NCI-H69 (cell line): ENCODE data around the gene C9orf78.
A peak's percentile ranks its signal among the peaks of the same experiment; 100 is the strongest.

Experiments
- DNase-seq: peaks from one replicate; lab custom pipeline; 2025; lab: John Stamatoyannopoulos, UW

C9orf78 gene, protein sequence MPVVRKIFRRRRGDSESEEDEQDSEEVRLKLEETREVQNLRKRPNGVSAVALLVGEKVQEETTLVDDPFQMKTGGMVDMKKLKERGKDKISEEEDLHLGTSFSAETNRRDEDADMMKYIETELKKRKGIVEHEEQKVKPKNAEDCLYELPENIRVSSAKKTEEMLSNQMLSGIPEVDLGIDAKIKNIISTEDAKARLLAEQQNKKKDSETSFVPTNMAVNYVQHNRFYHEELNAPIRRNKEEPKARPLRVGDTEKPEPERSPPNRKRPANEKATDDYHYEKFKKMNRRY

GRCh38 chr9:129835128-129835859 is at the start of gene C9orf78, which contains the start of gene USP20:
Gene C9orf78 (minus strand): TSS chr9:129835275. CDS start chr9:129835221, 54 bp downstream.
Gene USP20 (plus strand): TSS chr9:129835458. CDS start chr9:129852556, 17,098 bp downstream.
- peak; percentile 99 for DNase-seq

- DNase-seq = peak; percentile 97
Measured at GRCh38 chr9:129884220-129885017, 49.3 kb upstream of the C9orf78 start.

GRCh38 chr9:129881547-129882324 is 46.7 kb upstream of the C9orf78 start:
- DNase-seq = no peak

GRCh38 chr9:129880654-129881546 is 45.8 kb upstream of the C9orf78 start:
- DNase-seq = peak; percentile 33

- no peak for DNase-seq
Measured at GRCh38 chr9:129879991-129880653, 45.0 kb upstream of the C9orf78 start.

DNA sequence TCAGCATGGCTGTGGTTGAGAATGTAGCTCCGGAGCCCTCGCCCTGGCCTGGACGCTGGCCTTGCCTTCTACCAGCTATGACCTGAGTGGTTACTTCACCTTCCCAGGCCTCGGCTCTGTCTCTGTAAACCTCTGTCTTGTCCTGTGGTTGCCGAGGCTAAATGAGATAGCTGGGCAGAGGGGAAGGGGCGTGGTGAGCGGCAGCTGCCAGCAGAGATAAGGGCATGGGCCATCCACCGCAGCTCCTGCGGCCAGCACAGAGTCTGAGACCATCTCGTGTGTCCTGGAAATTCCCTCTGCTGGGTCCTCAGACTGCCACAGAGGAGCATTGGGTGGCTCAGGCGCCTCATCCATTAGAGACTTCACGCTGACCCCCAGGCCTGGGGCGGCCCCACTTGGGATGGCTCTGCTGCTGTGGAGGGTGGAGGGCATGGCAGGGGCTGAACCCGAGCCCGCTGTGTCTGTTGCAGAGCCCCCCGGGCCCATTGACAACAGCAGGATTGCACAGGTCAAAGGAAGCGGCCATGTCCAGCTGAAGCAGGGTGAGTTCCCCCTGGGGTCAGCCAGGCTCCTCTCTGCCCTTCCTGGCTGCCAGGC is 44.1 kb upstream of the C9orf78 start:
- no peak for DNase-seq

GRCh38 chr9:129878291-129878690 is 43.2 kb upstream of the C9orf78 start:
- no peak for DNase-seq

DNA sequence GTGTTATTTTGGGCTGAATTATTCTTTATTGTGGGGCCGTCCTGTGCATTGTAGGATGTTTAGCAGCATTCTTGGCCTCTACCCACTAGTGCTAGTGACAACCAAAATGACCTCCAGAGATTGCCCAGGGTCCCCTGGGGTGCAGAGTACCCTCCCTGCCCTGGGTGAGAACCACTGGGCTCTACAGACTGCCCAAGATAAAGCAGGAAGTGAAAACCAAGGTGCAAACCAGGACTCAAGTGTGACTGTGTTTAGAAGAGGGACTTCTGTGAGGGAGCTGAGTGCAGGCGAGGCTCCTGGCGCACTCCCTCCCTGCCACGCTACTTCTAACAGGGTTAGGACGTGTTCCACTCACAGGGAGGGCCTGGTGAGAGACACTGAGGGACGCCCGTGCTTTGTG is 41.7 kb upstream of the C9orf78 start:
- DNase-seq = no peak

- DNase-seq = peak; percentile 30
Measured at GRCh38 chr9:129875687-129876395, 40.8 kb upstream of the C9orf78 start.

GRCh38 chr9:129875181-129875611 is 40.1 kb upstream of the C9orf78 start:
- no peak for DNase-seq

DNA sequence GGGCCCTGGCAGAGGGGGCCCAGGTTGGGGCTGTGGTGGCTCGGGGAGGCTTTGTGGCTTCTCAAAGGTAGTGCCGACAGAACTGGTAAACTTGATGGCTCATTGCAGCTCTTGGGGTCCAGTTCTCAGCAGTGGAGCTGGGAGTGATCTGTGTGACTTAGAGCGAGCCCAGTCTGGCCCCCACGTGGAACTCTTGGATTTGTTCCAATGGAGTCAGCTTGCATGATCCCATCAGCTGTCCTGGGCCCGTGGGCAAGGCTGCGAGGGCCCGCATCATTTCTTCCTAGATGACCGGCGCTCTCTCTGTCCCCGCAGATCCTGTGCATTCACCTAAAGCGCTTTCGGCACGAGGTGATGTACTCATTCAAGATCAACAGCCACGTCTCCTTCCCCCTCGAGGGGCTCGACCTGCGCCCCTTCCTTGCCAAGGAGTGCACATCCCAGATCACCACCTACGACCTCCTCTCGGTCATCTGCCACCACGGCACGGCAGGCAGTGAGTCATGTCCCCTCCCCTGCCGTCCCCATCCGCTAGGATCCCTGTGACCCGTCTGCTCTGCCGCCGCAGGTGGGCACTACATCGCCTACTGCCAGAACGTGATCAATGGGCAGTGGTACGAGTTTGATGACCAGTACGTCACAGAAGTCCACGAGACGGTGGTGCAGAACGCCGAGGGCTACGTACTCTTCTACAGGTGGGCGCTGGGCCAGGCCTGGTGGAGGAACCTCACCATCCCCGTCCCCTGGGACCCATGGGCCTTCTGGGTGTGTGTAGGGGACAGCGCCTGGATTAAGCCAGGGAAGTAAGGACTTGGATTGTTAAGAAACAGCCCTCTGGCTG is 39.4 kb upstream of the C9orf78 start:
- DNase-seq = no peak

GRCh38 chr9:129873563-129874190 is 38.6 kb upstream of the C9orf78 start:
- DNase-seq = no peak

- DNase-seq = no peak
Measured at GRCh38 chr9:129871046-129871445, 36.0 kb upstream of the C9orf78 start.

DNA sequence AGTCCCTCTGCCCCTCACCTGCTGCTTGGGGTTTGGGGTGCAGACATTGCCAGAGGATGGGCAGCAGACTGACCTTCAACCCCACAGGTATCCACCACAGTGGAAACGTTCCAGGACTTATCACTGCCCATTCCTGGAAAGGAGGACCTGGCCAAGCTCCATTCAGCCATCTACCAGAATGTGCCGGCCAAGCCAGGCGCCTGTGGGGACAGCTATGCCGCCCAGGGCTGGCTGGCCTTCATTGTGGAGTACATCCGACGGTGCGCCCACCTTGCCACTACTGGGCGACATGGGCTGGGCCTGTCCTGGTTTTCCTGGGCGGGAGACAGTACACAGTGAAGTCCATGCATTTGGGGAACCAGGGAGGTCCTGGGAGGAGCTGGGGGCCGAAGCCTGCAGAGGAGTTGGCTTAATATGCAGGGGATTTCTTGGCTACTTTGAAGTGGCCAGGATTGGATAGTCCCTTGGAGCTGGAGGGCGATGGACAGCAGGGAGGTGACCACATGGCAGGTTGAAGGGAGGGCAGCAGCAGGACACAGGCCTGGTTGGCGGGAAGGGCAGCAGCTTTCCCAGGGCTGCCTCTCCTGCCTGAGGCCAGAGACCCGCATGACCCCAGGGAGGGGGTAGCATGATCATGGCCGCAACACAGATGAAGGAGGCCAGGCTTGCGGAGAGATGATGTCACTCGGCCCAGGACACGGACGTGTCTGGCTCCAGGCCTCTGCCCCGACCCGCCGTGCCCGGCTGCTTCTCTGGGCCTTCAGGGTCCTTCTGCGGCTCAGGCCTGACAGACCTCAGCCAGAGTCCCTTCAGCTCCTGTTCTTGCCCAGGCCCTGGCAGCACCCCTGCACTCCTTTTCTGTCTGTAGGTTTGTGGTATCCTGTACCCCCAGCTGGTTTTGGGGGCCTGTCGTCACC is 34.8 kb upstream of the C9orf78 start:
- DNase-seq = no peak

GRCh38 chr9:129868872-129869486 is 33.9 kb upstream of the C9orf78 start:
- DNase-seq = no peak
